Transverse colon (tissue), 3 donors: ENCODE results near the gene PFDN2.

Experiments
- POLR2A ChIP-seq: fragments of 450-650 bp; IDR thresholded peaks from one replicate; pipeline ENCODE4 v1.6.1; 2016; ENCODE audit warnings: antibody characterized with exemption, mild to moderate bottlenecking, moderate library complexity
- TF ChIP-seq, protein P1 (sequence below), 5 experiments: fragments of 200-600 bp in 3 of 5; fragments of 450-650 bp in 2 of 5; sonication (generic) in 3 of 5; IDR thresholded peaks; 1 replicate in 2 of 5; 2 replicates in 3 of 5; pipeline ENCODE4 v1.5.1; 2016 to 2017; ENCODE audit warnings: antibody characterized with exemption in 5 of 5, inconsistent platforms in 3 of 5, mild to moderate bottlenecking in 2 of 5, moderate library complexity in 1 of 5

DNA sequence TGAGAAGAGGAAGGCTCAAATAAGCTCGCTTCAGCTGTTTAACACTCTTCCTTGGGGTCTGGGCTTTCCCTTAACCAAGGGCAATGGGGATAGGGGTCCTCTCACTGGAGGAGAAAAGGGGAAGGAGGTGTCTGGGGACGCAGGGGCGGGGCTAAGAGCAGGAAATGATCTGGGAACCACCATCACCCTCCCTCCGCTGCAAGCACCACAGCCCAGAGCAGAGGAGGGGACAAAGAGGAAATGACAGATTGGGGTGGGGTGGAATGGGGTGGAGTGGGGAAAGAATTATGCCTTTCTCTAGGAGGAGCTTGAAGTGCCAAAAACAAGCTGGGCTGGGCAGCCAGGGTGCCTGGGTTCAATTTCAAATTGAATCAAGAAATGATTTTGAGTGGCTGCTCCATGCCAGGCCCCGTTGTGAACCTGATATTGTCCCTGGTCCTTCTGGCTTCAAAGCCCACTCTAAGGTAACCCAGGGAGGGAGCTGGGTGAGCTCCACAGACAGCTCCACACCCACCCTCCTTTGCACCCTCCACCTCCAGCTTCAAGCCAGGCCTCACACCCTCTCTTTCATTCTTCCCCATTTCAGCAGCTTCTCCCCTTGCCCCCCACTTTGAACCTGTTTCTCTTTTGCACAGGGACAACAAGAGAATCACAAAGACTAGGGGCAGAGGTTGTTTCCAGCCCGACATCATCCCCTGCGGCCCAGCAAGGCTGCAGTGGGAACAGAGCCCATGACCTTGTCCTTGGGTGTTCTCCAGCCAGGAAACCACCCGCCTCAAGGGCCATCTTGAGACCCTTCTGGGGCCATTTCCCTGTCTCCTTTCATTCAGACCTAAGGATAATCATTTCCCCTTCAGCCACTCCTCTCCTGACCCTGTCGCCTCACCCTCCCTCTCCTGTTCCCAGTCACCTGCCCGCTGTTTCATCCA lies 49.3 kb downstream of the PFDN2 start:
- TF ChIP-seq, protein P1, sequence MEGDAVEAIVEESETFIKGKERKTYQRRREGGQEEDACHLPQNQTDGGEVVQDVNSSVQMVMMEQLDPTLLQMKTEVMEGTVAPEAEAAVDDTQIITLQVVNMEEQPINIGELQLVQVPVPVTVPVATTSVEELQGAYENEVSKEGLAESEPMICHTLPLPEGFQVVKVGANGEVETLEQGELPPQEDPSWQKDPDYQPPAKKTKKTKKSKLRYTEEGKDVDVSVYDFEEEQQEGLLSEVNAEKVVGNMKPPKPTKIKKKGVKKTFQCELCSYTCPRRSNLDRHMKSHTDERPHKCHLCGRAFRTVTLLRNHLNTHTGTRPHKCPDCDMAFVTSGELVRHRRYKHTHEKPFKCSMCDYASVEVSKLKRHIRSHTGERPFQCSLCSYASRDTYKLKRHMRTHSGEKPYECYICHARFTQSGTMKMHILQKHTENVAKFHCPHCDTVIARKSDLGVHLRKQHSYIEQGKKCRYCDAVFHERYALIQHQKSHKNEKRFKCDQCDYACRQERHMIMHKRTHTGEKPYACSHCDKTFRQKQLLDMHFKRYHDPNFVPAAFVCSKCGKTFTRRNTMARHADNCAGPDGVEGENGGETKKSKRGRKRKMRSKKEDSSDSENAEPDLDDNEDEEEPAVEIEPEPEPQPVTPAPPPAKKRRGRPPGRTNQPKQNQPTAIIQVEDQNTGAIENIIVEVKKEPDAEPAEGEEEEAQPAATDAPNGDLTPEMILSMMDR (IDR thresholded peaks at IDR 0.05), result no peak
- no peak for TF ChIP-seq POLR2A
